Measurements from ENCODE around the gene TTC8.

The TTC8 gene

DNA sequence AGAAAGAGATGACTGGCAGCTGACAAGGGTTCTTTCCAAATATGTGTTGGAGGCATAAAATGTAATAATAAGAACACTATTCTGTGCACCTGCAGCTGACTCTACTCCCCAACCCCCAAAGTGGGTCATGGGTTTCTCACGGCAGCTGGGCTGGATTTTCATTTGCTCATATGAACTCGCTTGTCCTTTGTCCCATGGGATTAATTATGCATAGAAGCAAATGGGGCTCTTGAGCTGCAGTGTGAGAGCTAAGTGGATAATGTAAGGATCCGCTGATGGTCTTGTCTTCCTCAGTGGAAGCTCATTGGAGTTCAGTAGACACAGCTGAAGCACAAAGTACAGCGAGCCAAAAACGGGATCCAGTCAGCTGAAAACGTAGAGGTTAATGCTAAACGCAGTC lies 46.3 kb downstream of the TTC8 start:
- FAIRE-seq: no peak

DNA sequence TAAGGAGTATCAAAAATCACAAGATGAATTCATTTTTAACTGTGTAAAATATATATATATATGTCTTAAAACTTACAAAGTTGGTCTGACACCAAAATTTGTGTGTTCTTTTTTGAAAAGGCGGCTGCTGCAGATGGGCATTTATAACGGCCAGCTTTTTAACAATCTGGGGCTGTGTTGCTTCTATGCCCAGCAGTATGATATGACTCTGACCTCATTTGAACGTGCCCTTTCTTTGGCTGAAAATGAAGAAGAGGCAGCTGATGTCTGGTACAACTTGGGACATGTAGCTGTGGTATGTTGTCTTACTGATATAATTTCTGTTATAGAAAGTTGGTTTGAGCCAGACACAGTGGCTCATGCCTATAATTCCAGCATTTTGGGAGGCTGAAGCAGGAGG lies 47.0 kb downstream of the TTC8 start:
- FAIRE-seq: no peak

GRCh38 chr14:88872976-88873375 lies 48.5 kb downstream of the TTC8 start:
- no peak for FAIRE-seq

DNA sequence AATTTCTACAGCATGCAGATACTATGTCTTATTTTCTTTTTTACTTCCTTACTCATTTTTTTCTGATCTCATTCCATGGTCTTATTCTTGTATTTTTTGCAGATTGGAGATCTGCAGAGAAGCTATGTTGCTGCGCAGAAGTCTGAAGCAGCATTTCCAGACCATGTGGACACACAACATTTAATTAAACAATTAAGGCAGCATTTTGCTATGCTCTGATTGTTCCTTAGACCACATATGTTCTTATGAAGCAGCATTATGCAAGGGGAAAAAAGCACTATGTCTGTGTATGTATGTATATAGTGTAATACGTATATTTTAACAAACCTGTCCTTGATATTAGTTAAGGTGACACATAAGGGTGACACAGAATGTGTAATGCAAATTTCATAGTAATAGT lies 52.7 kb downstream of the TTC8 start:
- no peak for FAIRE-seq

DNA sequence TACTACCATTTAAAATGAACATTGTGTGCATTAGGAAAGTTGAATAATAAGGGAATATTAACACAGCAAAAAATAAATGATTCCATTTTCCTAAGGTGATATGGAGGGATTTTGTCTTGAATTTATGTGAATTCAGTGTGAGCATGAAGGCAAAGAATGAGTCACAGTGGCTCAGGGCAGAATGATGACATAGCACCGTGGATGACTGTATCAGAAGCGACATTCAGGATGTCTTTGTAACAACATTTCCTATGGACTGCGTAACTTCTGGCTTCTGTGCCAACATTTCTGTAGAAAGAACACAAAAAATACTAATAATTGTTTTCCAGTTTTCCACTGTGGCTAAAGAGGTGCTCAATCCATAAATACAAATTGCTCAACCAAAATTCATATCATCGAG lies 54.6 kb downstream of the TTC8 start:
- FAIRE-seq: no peak

DNA sequence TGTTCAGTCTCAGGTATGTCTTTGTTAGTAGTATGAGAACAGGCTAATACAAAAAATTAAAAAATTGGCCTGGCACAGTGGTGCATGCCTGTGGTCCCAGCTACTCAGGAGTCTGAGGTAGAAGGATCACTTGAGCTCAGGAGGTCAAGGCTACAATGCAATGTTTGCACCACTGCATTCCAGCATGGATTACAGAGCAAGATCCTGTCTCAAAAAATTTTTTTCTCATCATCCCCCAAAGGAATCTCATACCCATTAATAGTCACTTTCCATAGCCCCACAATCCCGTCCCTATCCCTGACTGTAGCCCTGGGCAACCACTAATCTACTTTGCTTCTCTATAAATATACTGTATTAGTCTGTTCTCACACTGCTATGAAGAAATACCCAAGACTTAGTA lies 57.8 kb downstream of the TTC8 start:
- no peak for FAIRE-seq

DNA sequence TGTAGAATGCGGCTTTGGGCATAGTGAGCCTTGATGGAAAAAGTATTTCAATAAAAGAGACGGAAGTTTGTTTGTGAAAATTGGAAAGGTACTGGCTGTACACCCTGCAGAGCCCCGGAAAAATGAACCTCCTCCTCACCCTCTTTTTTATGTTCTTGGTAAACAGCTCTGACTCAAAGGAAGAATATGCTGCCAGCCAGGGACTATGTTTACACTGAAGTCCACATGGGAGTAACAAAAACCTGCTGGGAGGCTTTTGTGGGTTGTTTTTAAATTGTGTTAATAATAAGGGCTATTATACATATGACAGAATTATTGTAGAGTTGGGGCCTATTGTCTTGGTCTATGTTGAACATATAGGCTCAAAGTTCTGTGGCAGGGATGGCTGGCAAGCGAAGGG lies 70.7 kb downstream of the TTC8 start:
- no peak for FAIRE-seq

- no peak for FAIRE-seq
These were observed 76.7 kb downstream of the TTC8 start for GRCh38 chr14:88901189-88901588.

GRCh38 chr14:88901991-88902390 lies 77.5 kb downstream of the TTC8 start:
- FAIRE-seq: no peak

DNA sequence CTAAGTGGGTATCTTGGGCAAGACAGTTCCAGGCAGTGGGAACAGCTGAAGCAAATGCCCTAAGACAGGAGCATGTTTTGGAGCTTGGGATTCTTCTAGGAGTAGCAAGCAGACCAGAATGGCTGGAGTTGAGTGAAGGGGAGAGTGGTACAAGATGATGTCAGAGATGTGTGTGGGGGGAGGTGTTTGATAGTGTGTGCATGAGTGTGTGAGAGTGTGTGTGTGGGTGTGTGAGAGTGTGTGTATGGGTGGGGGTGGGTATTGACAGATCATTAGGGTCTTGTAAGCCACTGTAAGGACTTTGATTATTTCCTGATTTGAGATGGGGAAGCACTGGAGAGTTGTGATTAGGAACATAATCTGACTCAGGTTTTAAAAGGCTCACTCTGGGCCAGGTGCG lies 78.4 kb downstream of the TTC8 start:
- no peak for FAIRE-seq

DNA sequence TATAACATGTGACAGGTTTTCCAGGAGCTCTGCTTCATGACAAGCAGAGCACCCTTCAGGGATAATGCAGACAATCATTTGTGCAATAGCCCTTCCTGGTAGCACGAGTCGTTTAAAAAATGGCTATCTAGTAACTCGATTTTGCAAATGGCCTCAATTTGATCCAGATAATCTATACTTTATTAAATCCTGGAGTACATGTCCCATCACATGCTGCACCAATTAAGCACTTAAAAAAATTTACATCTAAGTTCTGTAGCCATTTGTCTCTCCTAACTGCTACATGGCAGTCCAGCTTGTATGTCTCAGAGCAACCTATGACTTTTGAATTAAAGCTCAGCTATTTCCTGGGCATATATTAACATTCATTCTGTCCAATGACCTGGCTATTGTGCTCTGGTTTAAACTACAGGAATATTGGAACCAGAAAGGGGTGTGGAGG lies 79.8 kb downstream of the TTC8 start:
- FAIRE-seq: no peak

- no peak for FAIRE-seq
These were observed 80.4 kb downstream of the TTC8 start for GRCh38 chr14:88904864-88905263.

DNA sequence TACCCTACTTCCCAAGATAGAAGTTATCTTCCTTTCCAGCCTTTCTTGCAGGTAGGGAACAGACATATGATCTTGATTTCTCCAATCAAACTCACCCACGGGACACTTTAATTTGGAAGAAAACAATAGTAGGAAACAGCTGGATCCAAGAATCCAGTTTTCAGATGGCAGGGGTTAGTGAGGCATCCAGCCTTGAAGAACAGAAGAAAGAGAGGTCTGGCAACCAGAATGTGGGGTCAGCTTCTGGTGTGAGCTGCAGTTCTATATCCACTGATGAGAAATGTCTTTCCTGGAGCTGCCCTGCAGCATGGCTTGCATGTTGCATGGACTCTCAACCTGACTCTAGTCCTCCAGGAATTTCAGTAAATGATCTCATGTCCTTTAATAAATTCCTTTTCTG lies 83.8 kb downstream of the TTC8 start:
- FAIRE-seq: no peak

DNA sequence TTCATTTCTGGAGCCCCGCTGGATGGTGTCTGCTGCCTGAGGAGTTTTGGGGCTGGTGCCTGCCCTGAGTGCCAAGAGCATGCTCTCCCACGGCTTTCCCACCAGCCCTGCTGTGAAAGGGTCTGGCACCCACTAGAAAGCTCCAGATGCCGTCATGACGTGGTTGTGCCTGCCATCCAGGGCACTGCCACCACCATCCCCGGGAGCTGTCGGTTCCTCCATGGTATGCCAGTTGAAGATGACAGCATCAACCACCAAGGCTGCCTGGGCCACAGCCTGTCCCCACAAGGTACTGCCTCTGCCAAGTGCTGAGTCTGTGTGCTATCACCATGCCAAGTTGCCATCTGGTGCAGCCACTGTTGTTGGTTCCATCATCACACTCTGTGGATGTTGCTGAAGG lies 85.9 kb downstream of the TTC8 start:
- no peak for FAIRE-seq

- no peak for FAIRE-seq
These were observed 87.4 kb downstream of the TTC8 start for GRCh38 chr14:88911809-88912208.

GRCh38 chr14:88914956-88915355 lies 90.5 kb downstream of the TTC8 start:
- FAIRE-seq: no peak

DNA sequence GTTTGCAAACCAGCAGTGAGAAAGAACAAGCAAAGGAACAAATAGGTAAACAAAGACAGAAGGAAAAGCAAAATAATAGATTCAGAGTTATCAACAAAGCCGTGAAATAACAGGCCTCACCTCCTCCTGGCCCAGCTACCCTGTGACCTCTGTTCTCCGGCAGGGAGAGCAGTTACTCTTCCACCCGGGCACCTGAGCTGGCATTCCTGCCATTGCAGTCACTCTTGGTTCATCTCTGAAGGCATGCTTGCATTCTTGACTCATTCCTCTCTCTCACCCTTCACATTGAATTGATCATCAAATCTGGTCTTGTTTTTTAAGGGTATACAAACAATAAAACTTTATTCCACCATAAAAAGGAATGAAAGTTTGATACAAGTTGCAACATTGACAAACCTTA lies 95.1 kb downstream of the TTC8 start:
- FAIRE-seq: no peak
